ENCODE measurements around the gene SOX6. TPM values are rescaled to one million over a fixed set of nuclear protein-coding genes. Genes with fewer than 3 reads are reported as not detected.

Gene SOX6
- total and polyA plus RNA-seq, 2 donors (not counting 1 experiment from before 2014, with no cell fraction given) = 3.0 to 5.1 TPM

GRCh38 chr11:16312233-16312765 lies 44.0 kb downstream of the SOX6 start:
- no peak for DNase-seq (ENCODE audit: low read depth in 2 of 2)
- Histone ChIP-seq H3K36me3 (ENCODE audit: control insufficient read depth, insufficient read depth, low read length) (no peaks in the 10 kb centered on the region), H3K4me2 (ENCODE audit: extremely low read depth, insufficient read depth, low read length) (no peak overlapping the region), H3K9ac (ENCODE audit: insufficient read depth, low read length) (no peak overlapping the region), H3K27ac (ENCODE audit: insufficient read depth, low read length) (no peak overlapping the region), H2AFZ (ENCODE audit: low read length) (no peak overlapping the region), H3K9me3 (ENCODE audit: control insufficient read depth, insufficient read depth, low read depth, low read length) (no peaks in the 10 kb centered on the region), H4K20me1 (ENCODE audit: control insufficient read depth, extremely low read depth, insufficient read depth, low read length) (no peaks in the 10 kb centered on the region), H3K4me1 (ENCODE audit: control insufficient read depth, extremely low read depth, insufficient read depth, low read length) (no peaks in the 10 kb centered on the region), H3K79me2 (ENCODE audit: control insufficient read depth, insufficient read depth, low read length) (no peaks in the 10 kb centered on the region), H3K4me3 (replicated peaks in 1 of 4; ENCODE audit: control extremely low read depth in 1 of 4, insufficient read depth in 1 of 4, low read depth in 3 of 4, low read length in 4 of 4) (no peak overlapping the region), H3K27me3 (ENCODE audit: control insufficient read depth, insufficient read depth, low read length) (no peaks in the 10 kb centered on the region)
- TF ChIP-seq, protein P1, sequence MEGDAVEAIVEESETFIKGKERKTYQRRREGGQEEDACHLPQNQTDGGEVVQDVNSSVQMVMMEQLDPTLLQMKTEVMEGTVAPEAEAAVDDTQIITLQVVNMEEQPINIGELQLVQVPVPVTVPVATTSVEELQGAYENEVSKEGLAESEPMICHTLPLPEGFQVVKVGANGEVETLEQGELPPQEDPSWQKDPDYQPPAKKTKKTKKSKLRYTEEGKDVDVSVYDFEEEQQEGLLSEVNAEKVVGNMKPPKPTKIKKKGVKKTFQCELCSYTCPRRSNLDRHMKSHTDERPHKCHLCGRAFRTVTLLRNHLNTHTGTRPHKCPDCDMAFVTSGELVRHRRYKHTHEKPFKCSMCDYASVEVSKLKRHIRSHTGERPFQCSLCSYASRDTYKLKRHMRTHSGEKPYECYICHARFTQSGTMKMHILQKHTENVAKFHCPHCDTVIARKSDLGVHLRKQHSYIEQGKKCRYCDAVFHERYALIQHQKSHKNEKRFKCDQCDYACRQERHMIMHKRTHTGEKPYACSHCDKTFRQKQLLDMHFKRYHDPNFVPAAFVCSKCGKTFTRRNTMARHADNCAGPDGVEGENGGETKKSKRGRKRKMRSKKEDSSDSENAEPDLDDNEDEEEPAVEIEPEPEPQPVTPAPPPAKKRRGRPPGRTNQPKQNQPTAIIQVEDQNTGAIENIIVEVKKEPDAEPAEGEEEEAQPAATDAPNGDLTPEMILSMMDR (conservative IDR thresholded peaks at IDR 0.05 in 1 of 2, IDR thresholded peaks at IDR 0.05 in 1 of 2; ENCODE audit: low read depth in 1 of 2, low read length in 2 of 2) = no peak
- TF ChIP-seq EZH2 (IDR thresholded peaks at IDR 0.05; ENCODE audit: low read length, missing control alignments) = no peak

- Histone ChIP-seq H4K20me1 (ENCODE audit: control insufficient read depth, extremely low read depth, insufficient read depth, low read length) (no peaks in the 10 kb centered on the region), H2AFZ (ENCODE audit: low read length) (no peak overlapping the region), H3K27ac (ENCODE audit: insufficient read depth, low read length) (no peak overlapping the region), H3K4me3 (replicated peaks in 1 of 4; ENCODE audit: control extremely low read depth in 1 of 4, insufficient read depth in 1 of 4, low read depth in 3 of 4, low read length in 4 of 4) (no peak overlapping the region), H3K27me3 (ENCODE audit: control insufficient read depth, insufficient read depth, low read length) (no peaks in the 10 kb centered on the region), H3K36me3 (ENCODE audit: control insufficient read depth, insufficient read depth, low read length) (no peaks in the 10 kb centered on the region), H3K79me2 (ENCODE audit: control insufficient read depth, insufficient read depth, low read length) (no peaks in the 10 kb centered on the region), H3K4me1 (ENCODE audit: control insufficient read depth, extremely low read depth, insufficient read depth, low read length) (no peaks in the 10 kb centered on the region), H3K4me2 (ENCODE audit: extremely low read depth, insufficient read depth, low read length) (no peak overlapping the region), H3K9ac (ENCODE audit: insufficient read depth, low read length) (no peak overlapping the region), H3K9me3 (ENCODE audit: control insufficient read depth, insufficient read depth, low read depth, low read length) (no peaks in the 10 kb centered on the region)
- DNase-seq (ENCODE audit: low read depth in 2 of 2) = no peak
- TF ChIP-seq, protein P1 (conservative IDR thresholded peaks at IDR 0.05 in 1 of 2, IDR thresholded peaks at IDR 0.05 in 1 of 2; ENCODE audit: low read depth in 1 of 2, low read length in 2 of 2) = no peak
- no peak for TF ChIP-seq EZH2 (IDR thresholded peaks at IDR 0.05; ENCODE audit: low read length, missing control alignments)
These were observed 44.5 kb downstream of the SOX6 start for GRCh38 chr11:16311831-16312230.

DNA sequence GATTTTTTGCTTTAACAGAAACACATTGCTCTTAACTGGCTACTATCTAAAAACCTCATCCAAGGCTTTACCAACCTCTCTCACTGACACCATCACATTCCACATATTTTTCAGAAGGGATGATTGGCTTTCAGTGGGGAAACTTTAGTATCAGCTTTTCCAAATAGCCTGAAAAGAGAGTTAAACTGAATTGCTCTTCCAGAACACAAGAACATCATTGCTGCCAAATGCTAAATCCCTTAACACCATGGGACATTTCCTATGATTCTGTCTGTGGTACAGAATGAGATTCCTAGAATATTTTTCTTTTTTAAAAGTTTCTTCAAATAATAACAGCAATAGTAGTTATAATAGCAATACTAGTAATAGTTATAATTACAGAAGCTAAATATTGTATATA lies 45.4 kb downstream of the SOX6 start:
- H4K20me1 ChIP-seq (ENCODE audit: control insufficient read depth, extremely low read depth, insufficient read depth, low read length) = no peaks in the 10 kb centered on the region
- H3K9ac ChIP-seq (ENCODE audit: insufficient read depth, low read length) = no peak overlapping the region
- TF ChIP-seq, protein P1 (conservative IDR thresholded peaks at IDR 0.05 in 1 of 2, IDR thresholded peaks at IDR 0.05 in 1 of 2; ENCODE audit: low read depth in 1 of 2, low read length in 2 of 2) = no peak
- TF ChIP-seq EZH2 (IDR thresholded peaks at IDR 0.05; ENCODE audit: low read length, missing control alignments) = no peak
- H3K36me3 ChIP-seq (ENCODE audit: control insufficient read depth, insufficient read depth, low read length) = no peaks in the 10 kb centered on the region
- H3K79me2 ChIP-seq (ENCODE audit: control insufficient read depth, insufficient read depth, low read length) = no peaks in the 10 kb centered on the region
- no peak overlapping the region for H3K27ac ChIP-seq (ENCODE audit: insufficient read depth, low read length)
- no peaks in the 10 kb centered on the region for H3K4me1 ChIP-seq (ENCODE audit: control insufficient read depth, extremely low read depth, insufficient read depth, low read length)
- no peaks in the 10 kb centered on the region for H3K9me3 ChIP-seq (ENCODE audit: control insufficient read depth, insufficient read depth, low read depth, low read length)
- H3K4me3 ChIP-seq (replicated peaks in 1 of 4; ENCODE audit: control extremely low read depth in 1 of 4, insufficient read depth in 1 of 4, low read depth in 3 of 4, low read length in 4 of 4) = no peak overlapping the region
- H2AFZ ChIP-seq (ENCODE audit: low read length) = no peak overlapping the region
- no peak for DNase-seq (ENCODE audit: low read depth in 2 of 2)
- H3K4me2 ChIP-seq (ENCODE audit: extremely low read depth, insufficient read depth, low read length) = no peak overlapping the region
- H3K27me3 ChIP-seq (ENCODE audit: control insufficient read depth, insufficient read depth, low read length) = no peaks in the 10 kb centered on the region

All from fibroblast of lung (primary cell).